ENCODE results near the gene ZNF423.

Gene ZNF423

GRCh38 chr16:49456763-49457162 is 399.1 kb downstream of the ZNF423 start:
- DNase-seq: no peak
- no peak for TF ChIP-seq CTCF (IDR thresholded peaks at IDR 0.05; ENCODE audit: low read depth, low read length)

GRCh38 chr16:49455991-49456745 is 399.7 kb downstream of the ZNF423 start:
- no peak for TF ChIP-seq CTCF (IDR thresholded peaks at IDR 0.05; ENCODE audit: low read depth, low read length)
- H3K36me3 ChIP-seq: no peaks in the 10 kb centered on the region
- H3K27me3 ChIP-seq (ENCODE audit: insufficient read depth, low read depth, severe bottlenecking): no peaks in the 10 kb centered on the region
- no peaks in the 10 kb centered on the region for H3K9me3 ChIP-seq (ENCODE audit: severe bottlenecking)
- H3K4me3 ChIP-seq (ENCODE audit: low read depth, low read length): no peak overlapping the region
- H3K27ac ChIP-seq: no peak overlapping the region
- DNase-seq: no peak

More at GRCh38 chr16:49456763-49457162, 399.1 kb downstream of the ZNF423 start:
- Histone ChIP-seq H3K27ac (no peak overlapping the region), H3K36me3 (no peaks in the 10 kb centered on the region), H3K9me3 (ENCODE audit: severe bottlenecking) (no peaks in the 10 kb centered on the region), H3K4me3 (ENCODE audit: low read depth, low read length) (no peak overlapping the region), H3K27me3 (ENCODE audit: insufficient read depth, low read depth, severe bottlenecking) (no peaks in the 10 kb centered on the region)

- no peak for TF ChIP-seq CTCF (IDR thresholded peaks at IDR 0.05; ENCODE audit: low read depth, low read length)
- no peaks in the 10 kb centered on the region for H3K27me3 ChIP-seq (ENCODE audit: insufficient read depth, low read depth, severe bottlenecking)
- H3K36me3 ChIP-seq: no peaks in the 10 kb centered on the region
- H3K27ac ChIP-seq: no peak overlapping the region
- H3K4me3 ChIP-seq (ENCODE audit: low read depth, low read length): no peak overlapping the region
- DNase-seq: no peak
- H3K9me3 ChIP-seq (ENCODE audit: severe bottlenecking): no peaks in the 10 kb centered on the region
Measured at GRCh38 chr16:49455181-49455990, 400.5 kb downstream of the ZNF423 start.

- DNase-seq: no peak
- Histone ChIP-seq H3K4me3 (ENCODE audit: low read depth, low read length) (no peak overlapping the region), H3K36me3 (no peaks in the 10 kb centered on the region), H3K27ac (no peak overlapping the region), H3K27me3 (ENCODE audit: insufficient read depth, low read depth, severe bottlenecking) (no peaks in the 10 kb centered on the region), H3K9me3 (ENCODE audit: severe bottlenecking) (no peaks in the 10 kb centered on the region)
- no peak for TF ChIP-seq CTCF (IDR thresholded peaks at IDR 0.05; ENCODE audit: low read depth, low read length)
Measured at GRCh38 chr16:49454426-49455180, 401.3 kb downstream of the ZNF423 start.

DNA sequence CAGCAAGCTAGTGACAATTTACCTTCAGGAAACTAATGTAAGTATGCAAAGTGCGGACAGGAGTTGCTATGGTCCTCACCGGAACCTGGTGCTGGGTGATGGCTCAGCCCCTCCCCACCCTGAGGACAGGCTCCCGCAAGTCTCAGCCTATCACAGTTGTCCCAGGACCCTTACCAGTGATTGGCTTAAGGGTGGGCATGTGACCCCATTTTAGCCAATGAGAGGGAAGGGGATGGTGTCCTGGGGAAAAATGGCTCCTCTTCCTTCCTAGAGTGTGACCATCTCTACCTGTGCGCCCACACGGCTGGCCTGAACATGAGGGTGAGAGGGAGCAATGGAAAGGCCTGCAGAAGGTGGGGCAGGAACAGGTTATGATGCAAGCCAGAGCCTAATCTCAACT is 401.9 kb downstream of the ZNF423 start:
- no peak overlapping the region for H3K27ac ChIP-seq
- H3K4me3 ChIP-seq (ENCODE audit: low read depth, low read length): no peak overlapping the region
- no peak for DNase-seq
- no peaks in the 10 kb centered on the region for H3K36me3 ChIP-seq
- no peak for TF ChIP-seq CTCF (IDR thresholded peaks at IDR 0.05; ENCODE audit: low read depth, low read length)
- no peaks in the 10 kb centered on the region for H3K9me3 ChIP-seq (ENCODE audit: severe bottlenecking)
- no peaks in the 10 kb centered on the region for H3K27me3 ChIP-seq (ENCODE audit: insufficient read depth, low read depth, severe bottlenecking)
